Panc1 (cell line): ENCODE results near the gene RNF225. TPM values are rescaled to one million over a fixed set of nuclear protein-coding genes. Genes with fewer than 3 reads are reported as not detected.

Experiments used
- ATAC-seq: fragments of 200-7000 bp; cut with Tn5 transposase; 2 replicates; pipeline ENCODE4 v1.9.1; 2020; ENCODE audit warnings: mild to moderate bottlenecking, moderate library complexity
- BruUV-seq: library from RNA; stranded (reverse); fragments of 400-500 nt; replicated peaks from 2 replicates; lab custom pipeline; 2021; lab: Mats Ljungman, UMichigan
- CTCF ChIA-PET: fragments of 300-600 bp; sonication (Branson Sonifier 250); formaldehyde crosslinking; loops from one replicate; lab custom pipeline; 2022; ENCODE audit warnings: antibody characterized with exemption; lab: Charles Lee
- POLR2A ChIA-PET: fragments of 300-600 bp; sonication (Branson Sonifier 250); formaldehyde crosslinking; loops from one replicate; lab custom pipeline; 2022; ENCODE audit warnings: antibody characterized with exemption; lab: Charles Lee
- DNase-seq: peaks from one replicate; pipeline ENCODE4 v3.0.0-alpha.2; 2010; ENCODE audit warnings: low read depth, low spot score
- H3K27ac ChIP-seq: 2 replicates; pipeline ENCODE4 v1.5.1; 2011; ENCODE audit warnings: mild to moderate bottlenecking, low read length, inconsistent platforms
- H3K27me3 ChIP-seq: fragments of 200-500 bp; sonication (Bioruptor generic); 2 replicates; pipeline ENCODE4 v1.6.0; 2014; ENCODE audit warnings: low read length, inconsistent platforms; ENCODE audit not compliant: control insufficient read depth, insufficient read depth
- H3K36me3 ChIP-seq: fragments of 200-500 bp; sonication (Bioruptor generic); 2 replicates; pipeline ENCODE4 v1.5.1; 2014; ENCODE audit warnings: inconsistent platforms, mild to moderate bottlenecking, low read length, moderate library complexity; ENCODE audit not compliant: control insufficient read depth, insufficient read depth
- H3K4me1 ChIP-seq: 2 replicates; pipeline ENCODE4 v1.5.1; 2011; ENCODE audit warnings: inconsistent platforms, mild to moderate bottlenecking, low read length, moderate library complexity; ENCODE audit not compliant: control insufficient read depth, insufficient read depth
- H3K4me3 ChIP-seq, 2 experiments: 2 replicates each; pipeline ENCODE4 v1.5.1; 2011 to 2012; ENCODE audit warnings: low read depth in 2 of 2, low read length in 2 of 2, mild to moderate bottlenecking in 2 of 2, inconsistent platforms in 1 of 2, moderate library complexity in 1 of 2
- H3K9me3 ChIP-seq: fragments of 200-500 bp; sonication (Bioruptor generic); 2 replicates; pipeline ENCODE4 v1.5.1; 2014; ENCODE audit warnings: low read depth, mild to moderate bottlenecking, inconsistent platforms, low read length, moderate library complexity; ENCODE audit not compliant: control insufficient read depth, insufficient read depth
- CTCF ChIP-seq: fragments of 450-650 bp; IDR thresholded peaks from 2 replicates; pipeline ENCODE4 v1.5.1; 2017; ENCODE audit warnings: mild to moderate bottlenecking
- POLR2AphosphoS5 ChIP-seq: IDR thresholded peaks from 2 replicates; pipeline ENCODE4 v1.6.1; 2012; ENCODE audit warnings: mild to moderate bottlenecking, low read depth, low read length, moderate library complexity
- SIN3A ChIP-seq: IDR thresholded peaks from 2 replicates; pipeline ENCODE4 v1.6.1; 2012; ENCODE audit warnings: low read depth, mild to moderate bottlenecking, low read length, moderate library complexity, borderline replicate concordance; ENCODE audit not compliant: insufficient read depth
- TCF7L2 ChIP-seq: IDR thresholded peaks from 2 replicates; pipeline ENCODE4 v1.6.1; 2011; ENCODE audit warnings: mild to moderate bottlenecking, low read depth, low read length, inconsistent platforms
- in situ Hi-C: cut with HindIII; loops from 2 replicates; pipeline ENCODE4 v1.10.0; 2016; ENCODE audit warnings: low sequenced_read_pairs, low pct_unique_long_range_greater_than_20kb
- intact Hi-C: fragments of 100-400 bp; cut with micrococcal nuclease; formaldehyde crosslinking; loops from one replicate; pipeline ENCODE4 v1.10.0; 2022; ENCODE audit not compliant: unreplicated experiment
- total RNA-seq: library from RNA; stranded (reverse); gene quantifications from one replicate; pipeline ENCODE4 v1.2.1, GENCODE V29; 2021; ENCODE audit not compliant: unreplicated experiment
- TF ChIP-seq, protein P1 (sequence below), 2 experiments: IDR thresholded peaks; 2 replicates each; pipeline ENCODE4 v1.6.1; 2011 to 2012; ENCODE audit warnings: low read depth in 2 of 2, control low read depth in 1 of 2, low read length in 1 of 2, mild to moderate bottlenecking in 1 of 2, moderate library complexity in 1 of 2; ENCODE audit not compliant: insufficient read depth in 1 of 2

RNF225 gene
- total RNA-seq, 1 experiment from 2014 or later = 1.6 TPM

DNA sequence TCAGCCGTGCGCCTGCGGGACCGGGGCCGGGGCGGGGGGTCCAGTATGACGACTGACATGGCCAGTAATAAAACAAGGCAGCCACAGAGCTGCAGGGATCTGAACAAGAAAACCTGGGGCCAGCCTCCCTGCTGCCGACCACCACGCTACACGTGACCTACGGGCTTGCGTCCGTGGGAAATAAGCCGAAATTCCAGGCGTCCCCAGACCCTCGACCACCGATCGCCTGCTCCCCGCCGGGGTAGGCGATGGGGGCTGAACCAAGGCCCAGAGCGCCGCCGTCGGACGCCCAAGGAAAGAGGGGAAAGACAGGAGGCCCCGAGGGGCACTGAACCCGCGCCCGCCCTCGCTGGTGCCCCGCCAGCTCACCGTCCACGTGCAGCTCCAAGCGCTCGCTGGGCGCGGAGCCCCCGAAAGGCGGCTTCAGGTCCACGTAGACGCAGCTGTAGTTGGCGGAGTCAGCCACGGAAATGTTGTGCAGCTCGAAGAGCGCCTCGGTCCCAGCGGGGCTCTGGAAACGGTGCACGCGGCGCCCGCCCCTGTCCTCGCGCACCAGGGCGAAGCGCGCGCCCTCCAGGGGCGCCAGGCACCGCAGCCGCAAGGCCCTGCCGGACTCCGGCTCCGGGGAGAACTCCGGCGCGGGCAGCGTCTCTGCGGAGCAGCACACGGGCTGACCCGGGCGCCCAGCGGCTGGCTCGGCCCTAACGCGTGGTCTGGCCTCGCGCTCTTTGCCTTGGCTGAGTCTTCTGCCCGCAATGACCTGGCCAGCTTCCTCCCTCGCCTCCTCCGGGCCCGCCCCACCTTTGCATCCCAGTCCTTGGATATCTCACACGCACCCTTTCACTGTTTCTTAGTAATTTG is 45.2 kb upstream of the RNF225 start:
- H3K9me3 ChIP-seq = no peaks in the 10 kb centered on the region
- H3K27me3 ChIP-seq = no peaks in the 10 kb centered on the region
- peaks cover 8% of the 10 kb centered on the region; the same call in 1 of the 2 replicates for H3K4me1 ChIP-seq
- POLR2A ChIA-PET = no interaction called here
- TF ChIP-seq, protein P1, sequence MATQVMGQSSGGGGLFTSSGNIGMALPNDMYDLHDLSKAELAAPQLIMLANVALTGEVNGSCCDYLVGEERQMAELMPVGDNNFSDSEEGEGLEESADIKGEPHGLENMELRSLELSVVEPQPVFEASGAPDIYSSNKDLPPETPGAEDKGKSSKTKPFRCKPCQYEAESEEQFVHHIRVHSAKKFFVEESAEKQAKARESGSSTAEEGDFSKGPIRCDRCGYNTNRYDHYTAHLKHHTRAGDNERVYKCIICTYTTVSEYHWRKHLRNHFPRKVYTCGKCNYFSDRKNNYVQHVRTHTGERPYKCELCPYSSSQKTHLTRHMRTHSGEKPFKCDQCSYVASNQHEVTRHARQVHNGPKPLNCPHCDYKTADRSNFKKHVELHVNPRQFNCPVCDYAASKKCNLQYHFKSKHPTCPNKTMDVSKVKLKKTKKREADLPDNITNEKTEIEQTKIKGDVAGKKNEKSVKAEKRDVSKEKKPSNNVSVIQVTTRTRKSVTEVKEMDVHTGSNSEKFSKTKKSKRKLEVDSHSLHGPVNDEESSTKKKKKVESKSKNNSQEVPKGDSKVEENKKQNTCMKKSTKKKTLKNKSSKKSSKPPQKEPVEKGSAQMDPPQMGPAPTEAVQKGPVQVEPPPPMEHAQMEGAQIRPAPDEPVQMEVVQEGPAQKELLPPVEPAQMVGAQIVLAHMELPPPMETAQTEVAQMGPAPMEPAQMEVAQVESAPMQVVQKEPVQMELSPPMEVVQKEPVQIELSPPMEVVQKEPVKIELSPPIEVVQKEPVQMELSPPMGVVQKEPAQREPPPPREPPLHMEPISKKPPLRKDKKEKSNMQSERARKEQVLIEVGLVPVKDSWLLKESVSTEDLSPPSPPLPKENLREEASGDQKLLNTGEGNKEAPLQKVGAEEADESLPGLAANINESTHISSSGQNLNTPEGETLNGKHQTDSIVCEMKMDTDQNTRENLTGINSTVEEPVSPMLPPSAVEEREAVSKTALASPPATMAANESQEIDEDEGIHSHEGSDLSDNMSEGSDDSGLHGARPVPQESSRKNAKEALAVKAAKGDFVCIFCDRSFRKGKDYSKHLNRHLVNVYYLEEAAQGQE (IDR thresholded peaks at IDR 0.05; ENCODE audit: insufficient read depth in 1 of 2, low read depth in 2 of 2, low read length in 1 of 2) = no peak
- TF ChIP-seq POLR2AphosphoS5 (no peak), SIN3A (no peak), TCF7L2 (no peak)
- ATAC-seq (no peak), DNase-seq (no peak)
- in situ Hi-C loops (no loop called here), intact Hi-C loops (no loop called here)
- no TSS peak for BruUV-seq
- H3K36me3 ChIP-seq = no peaks in the 10 kb centered on the region
- H3K27ac ChIP-seq = no peak overlapping the region
- no peak overlapping the region for H3K4me3 ChIP-seq
- CTCF ChIA-PET = no interaction called here

- Histone ChIP-seq H3K9me3 (no peaks in the 10 kb centered on the region), H3K27ac (no peak overlapping the region), H3K4me1 (peaks cover 8% of the 10 kb centered on the region; the same call in 1 of the 2 replicates), H3K27me3 (no peaks in the 10 kb centered on the region), H3K36me3 (no peaks in the 10 kb centered on the region), H3K4me3 (no peak overlapping the region)
- in situ Hi-C loops (no loop called here), intact Hi-C loops (no loop called here)
- TF ChIP-seq SIN3A = no peak
- TF ChIP-seq TCF7L2 = no peak
- TF ChIP-seq, protein P1 (IDR thresholded peaks at IDR 0.05; ENCODE audit: insufficient read depth in 1 of 2, low read depth in 2 of 2, low read length in 1 of 2) = no peak
- TF ChIP-seq POLR2AphosphoS5 = no peak
- no peak for TF ChIP-seq CTCF
- ChIA-PET POLR2A (no interaction called here), CTCF (interaction anchor here (0.6 to 0.7 kb wide), 2 partner anchors 67 to 797 kb away, joined by 5 to 8 read pairs; no protein-coding TSS in a partner anchor)
- ATAC-seq (no peak), DNase-seq (no peak)
- BruUV-seq = no TSS peak
Measured at GRCh38 chr19:58350871-58351557, 44.4 kb upstream of the RNF225 start.
